ENCODE results near the gene PUSL1. TPM values are rescaled to one million over a fixed set of nuclear protein-coding genes. Genes with fewer than 3 reads are reported as not detected.

The PUSL1 gene
- total and polyA plus RNA-seq, 2 of the 13 experiments (the other 11 are each of a cell fraction or from before 2014, with no cell fraction given): 8.3 to 22.2 TPM

- in situ Hi-C loops (cut with HindIII; ENCODE audit: extremely low pct_ligation_motif_present, low pct_unique_long_range_greater_than_20kb) (no loop called here), intact Hi-C loops (cut with micrococcal nuclease; ENCODE audit: unreplicated experiment) (no loop called here)
- no peak overlapping the region for H2AFZ ChIP-seq (ENCODE audit: low read length)
- DNase-seq (ENCODE audit: low spot score) (no peak), FAIRE-seq (no peak), ATAC-seq (no peak)
- H3K4me2 ChIP-seq (ENCODE audit: low read depth, low read length): peak overlapping the region; percentile 94
- CTCF ChIA-PET (ENCODE audit: low intra/inter-chr PET ratio, low total read pairs): no interaction called here
- BruUV-seq (replicated peaks): TSS peak; percentile 53
- H4K20me1 ChIP-seq (ENCODE audit: insufficient read depth, low read length): peaks cover 21% of the 10 kb centered on the region; the same call in 1 of the 2 replicates
- H3K4me1 ChIP-seq (ENCODE audit: insufficient read depth, low read length): peaks cover 46% of the 10 kb centered on the region
- H3K36me3 ChIP-seq (replicated peaks in 1 of 2; ENCODE audit: control insufficient read depth in 1 of 2, insufficient read depth in 2 of 2, low read length in 2 of 2): peaks cover 5 to 16% of the 10 kb centered on the region in 2 experiments; a peak in 2 of 5 replicates
- POLR2A ChIA-PET: interaction anchor here (1.1 to 2.1 kb wide), 5 partner anchors 9 to 235 kb away, joined by 3 to 11 read pairs (median 5); no protein-coding TSS in a partner anchor
- H3K9me3 ChIP-seq (ENCODE audit: low read length): no peaks in the 10 kb centered on the region
- peak overlapping the region; percentile 64 for H3K27ac ChIP-seq (ENCODE audit: extremely low read length, insufficient read depth, low read length)
- peaks cover 42% of the 10 kb centered on the region for H3K79me2 ChIP-seq (ENCODE audit: insufficient read depth, low read length)
- peak overlapping the region; percentile 76 to 89 (median 82) for H3K4me3 ChIP-seq (replicated peaks in 1 of 3; ENCODE audit: insufficient read depth in 1 of 3, low read depth in 2 of 3, low read length in 3 of 3)
- 13% methylated on average over 35 of the region's 43 CpGs for WGBS (ENCODE audit: low lambda C conversion rate)
- peak overlapping the region; percentile 94 for H3K9ac ChIP-seq (ENCODE audit: insufficient read depth, low read depth, low read length)
- no peaks in the 10 kb centered on the region; a peak in 1 of 5 replicates for H3K27me3 ChIP-seq (ENCODE audit: control insufficient read depth in 1 of 2, insufficient read depth in 2 of 2, low read length in 2 of 2)
- TF ChIP-seq ZNF580 (CRISPR knock-in tag; IDR thresholded peaks at IDR 0.05; ENCODE audit: borderline replicate concordance, low read depth) (no peak), NFE2L2 (IDR thresholded peaks at IDR 0.05; ENCODE audit: low read length) (no peak), ZNF687 (CRISPR knock-in tag; IDR thresholded peaks at IDR 0.05) (peak; percentile 21; the same call in 1 of the 2 replicates), SP140L (CRISPR knock-in tag; IDR thresholded peaks at IDR 0.05; ENCODE audit: borderline replicate concordance) (no peak), ZNF446 (CRISPR knock-in tag; IDR thresholded peaks at IDR 0.05) (no peak), ZNF737 (CRISPR knock-in tag; IDR thresholded peaks at IDR 0.05; ENCODE audit: borderline replicate concordance) (0 out of 2 replicates have a peak, but pooled peaks have one; percentile 25), DBP (CRISPR knock-in tag; IDR thresholded peaks at IDR 0.05; ENCODE audit: not compliant biosample characterization) (no peak), DPF2 (CRISPR knock-in tag; IDR thresholded peaks at IDR 0.05; ENCODE audit: borderline replicate concordance, low read depth) (no peak), FOXM1 (CRISPR knock-in tag; IDR thresholded peaks at IDR 0.05) (no peak), ATF3 (CRISPR knock-in tag; IDR thresholded peaks at IDR 0.05) (no peak), PHF21A (CRISPR knock-in tag; IDR thresholded peaks at IDR 0.05) (peak; percentile 5; the same call in 1 of the 2 replicates), FOXJ3 (CRISPR knock-in tag; IDR thresholded peaks at IDR 0.05; ENCODE audit: borderline replicate concordance) (no peak), ARNT2 (CRISPR knock-in tag; IDR thresholded peaks at IDR 0.05; ENCODE audit: low read depth) (no peak; the same call in 1 of the 2 replicates), TRAFD1 (CRISPR knock-in tag; IDR thresholded peaks at IDR 0.05; ENCODE audit: borderline replicate concordance) (no peak), ZNF672 (CRISPR knock-in tag; IDR thresholded peaks at IDR 0.05) (no peak)
Observed at GRCh38 chr1:1272341-1273208, 35.8 kb upstream of the PUSL1 start.

All from HepG2 (cell line).